ENCODE results near the gene ATAD1. TPM values are rescaled to one million over a fixed set of nuclear protein-coding genes. Genes with fewer than 3 reads are reported as not detected.
A peak's percentile ranks its signal among the peaks of the same experiment; 100 is the strongest.

Gene ATAD1
- total and polyA plus RNA-seq, 10 of the 15 experiments (the other 5 are each of a cell fraction or from before 2014, with no cell fraction given) = 24.7 to 59.3 (median 41.1) TPM

- Histone ChIP-seq H2AFZ (ENCODE audit: control insufficient read depth, low read depth, low read length) (no peak overlapping the region), H3K9me3 (replicated peaks; ENCODE audit: control insufficient read depth, insufficient read depth, low read length) (no peaks in the 10 kb centered on the region), H4K20me1 (ENCODE audit: control insufficient read depth, insufficient read depth) (no peaks in the 10 kb centered on the region), H3K4me1 (ENCODE audit: control insufficient read depth, insufficient read depth, low read length) (no peaks in the 10 kb centered on the region), H3K27ac (ENCODE audit: control insufficient read depth, insufficient read depth) (peak overlapping the region; percentile 90), H3K79me2 (ENCODE audit: control insufficient read depth, insufficient read depth, low read length) (peaks cover 96% of the 10 kb centered on the region), H3K36me3 (ENCODE audit: control insufficient read depth in 2 of 2, insufficient read depth in 2 of 2, low read length in 1 of 2) (0 out of 4 replicates have a peak, but pooled peaks cover 0 to 8% of the 10 kb centered on the region in 2 experiments), H3K27me3 (replicated peaks in 1 of 2; ENCODE audit: control insufficient read depth in 2 of 2, insufficient read depth in 2 of 2, low read length in 1 of 2) (no peaks in the 10 kb centered on the region), H3K9ac (ENCODE audit: control insufficient read depth, insufficient read depth, low read length) (peak overlapping the region; percentile 90), H3K4me3 (peak overlapping the region; percentile 94), H3K4me2 (ENCODE audit: control insufficient read depth, insufficient read depth) (peak overlapping the region; percentile 84; the same call in 1 of the 2 replicates)
- no TSS peak for BruUV-seq (replicated peaks)
- TF ChIP-seq MTA3 (IDR thresholded peaks at IDR 0.05; ENCODE audit: borderline replicate concordance, low read length) (no peak), USF2 (IDR thresholded peaks at IDR 0.05; ENCODE audit: borderline replicate concordance, low read depth, low read length) (no peak), STAT1 (conservative IDR thresholded peaks at IDR 0.05) (no peak), JUNB (IDR thresholded peaks at IDR 0.05) (peak; percentile 61), ATF2 (IDR thresholded peaks at IDR 0.05; ENCODE audit: low read length) (peak; percentile 43; the same call in 1 of the 2 replicates), RUNX3 (IDR thresholded peaks at IDR 0.05; ENCODE audit: low read length) (peak; percentile 63; the same call in 1 of the 2 replicates)
- 0% methylated on average over 3 of the region's 3 CpGs for WGBS (ENCODE audit: insufficient coverage, insufficient replicate concordance, low lambda C conversion rate, missing lambda C conversion rate)
- ChIA-PET CTCF (interaction anchor here (1.2 to 2.9 kb wide), 3 partner anchors 78 to 522 kb away, joined by 3 to 14 read pairs (median 5); no protein-coding TSS in a partner anchor), SMC1A (ENCODE audit: uncharacterized antibody, unreplicated experiment) (interaction anchor here (1.0 to 6.9 kb wide), 10 partner anchors 8 to 523 kb away, joined by 3 to 140 read pairs (median 6); no protein-coding TSS in a partner anchor), RAD21 (ENCODE audit: unreplicated experiment) (interaction anchor here (1.0 to 6.4 kb wide), 10 partner anchors 17 to 523 kb away, joined by 3 to 51 read pairs (median 8); no protein-coding TSS in a partner anchor), POLR2A (no interaction called here)
- in situ Hi-C loops (cut with MboI) = loop anchor here (10.0 kb wide), 1 partner anchor 198 kb away; no protein-coding TSS in a partner anchor
- ATAC-seq = no peak
- intact Hi-C loops (cut with micrococcal nuclease; ENCODE audit: unreplicated experiment) = no loop called here
- FAIRE-seq = no peak
- DNase-seq (ENCODE audit: low read depth, low spot score) = no peak
These were observed 48.5 kb upstream of the ATAD1 start for GRCh38 chr10:87866412-87866974.

Measured in GM12878 (cell line).